ENCODE measurements around the gene ARNT2. TPM values are rescaled to one million over a fixed set of nuclear protein-coding genes. Genes with fewer than 3 reads are reported as not detected.

The ARNT2 gene
- total RNA-seq, 1 donor, result 12.7 TPM

DNA sequence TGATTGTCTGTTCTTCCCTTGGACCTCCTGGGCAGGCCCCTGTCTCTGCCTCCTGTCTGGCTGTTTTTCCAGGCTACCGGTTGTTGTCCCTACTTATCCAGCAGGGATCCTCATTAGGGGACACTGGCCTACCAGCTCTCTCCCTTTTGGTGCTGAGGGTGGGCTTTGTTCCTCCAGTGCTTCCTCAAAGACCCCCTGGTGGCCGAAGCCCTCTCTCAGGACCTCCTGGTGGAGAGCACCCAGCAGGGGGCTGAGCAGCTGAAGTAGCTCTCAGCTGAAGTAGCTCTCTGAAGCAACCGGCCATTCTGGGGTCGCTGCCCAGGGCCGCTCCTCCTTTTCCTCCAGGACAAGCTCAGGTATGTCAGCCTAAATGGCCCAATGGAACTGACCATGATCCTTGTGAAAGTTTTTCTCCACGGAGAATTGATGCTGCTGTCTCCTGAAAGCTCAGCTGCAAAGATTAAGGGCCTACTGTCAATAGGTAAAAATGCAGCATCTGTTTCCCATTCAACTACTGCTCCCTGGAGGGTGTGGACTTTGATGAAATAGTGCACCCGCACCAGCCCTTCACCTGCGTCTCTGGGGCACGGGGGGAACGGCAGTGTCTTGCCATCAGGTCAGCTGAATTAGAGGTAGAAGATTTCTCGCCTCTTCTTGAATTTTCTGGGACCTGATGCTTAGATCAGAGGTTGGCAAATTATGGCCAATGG is 27.6 kb downstream of the ARNT2 start:
- TF ChIP-seq, protein P1, sequence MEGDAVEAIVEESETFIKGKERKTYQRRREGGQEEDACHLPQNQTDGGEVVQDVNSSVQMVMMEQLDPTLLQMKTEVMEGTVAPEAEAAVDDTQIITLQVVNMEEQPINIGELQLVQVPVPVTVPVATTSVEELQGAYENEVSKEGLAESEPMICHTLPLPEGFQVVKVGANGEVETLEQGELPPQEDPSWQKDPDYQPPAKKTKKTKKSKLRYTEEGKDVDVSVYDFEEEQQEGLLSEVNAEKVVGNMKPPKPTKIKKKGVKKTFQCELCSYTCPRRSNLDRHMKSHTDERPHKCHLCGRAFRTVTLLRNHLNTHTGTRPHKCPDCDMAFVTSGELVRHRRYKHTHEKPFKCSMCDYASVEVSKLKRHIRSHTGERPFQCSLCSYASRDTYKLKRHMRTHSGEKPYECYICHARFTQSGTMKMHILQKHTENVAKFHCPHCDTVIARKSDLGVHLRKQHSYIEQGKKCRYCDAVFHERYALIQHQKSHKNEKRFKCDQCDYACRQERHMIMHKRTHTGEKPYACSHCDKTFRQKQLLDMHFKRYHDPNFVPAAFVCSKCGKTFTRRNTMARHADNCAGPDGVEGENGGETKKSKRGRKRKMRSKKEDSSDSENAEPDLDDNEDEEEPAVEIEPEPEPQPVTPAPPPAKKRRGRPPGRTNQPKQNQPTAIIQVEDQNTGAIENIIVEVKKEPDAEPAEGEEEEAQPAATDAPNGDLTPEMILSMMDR (IDR thresholded peaks at IDR 0.05; ENCODE audit: insufficient read depth, low read length), result no peak
- DNase-seq (ENCODE audit: low read depth), result no peak
- H3K4me3 ChIP-seq (ENCODE audit: low read depth, low read length), result no peak overlapping the region

DNA sequence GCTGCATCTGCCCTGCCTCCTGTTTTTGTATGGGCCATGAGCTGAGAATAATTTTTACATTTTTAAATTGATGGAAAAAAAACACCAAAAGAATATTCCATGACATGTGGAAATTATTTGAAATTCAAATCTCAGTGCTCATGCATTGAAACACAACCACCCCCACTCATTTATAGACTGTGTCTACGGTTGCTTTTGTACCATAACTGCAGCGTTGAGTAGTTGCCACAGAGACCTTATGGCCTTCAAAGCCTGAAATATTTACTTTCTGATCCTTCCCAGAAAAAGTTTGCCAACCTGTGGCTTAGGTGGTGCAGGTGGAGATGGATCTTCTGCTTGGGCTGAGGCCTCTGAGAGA is 28.1 kb downstream of the ARNT2 start:
- DNase-seq (ENCODE audit: low read depth), result no peak
- TF ChIP-seq, protein P1 (IDR thresholded peaks at IDR 0.05; ENCODE audit: insufficient read depth, low read length), result no peak
- no peak overlapping the region for H3K4me3 ChIP-seq (ENCODE audit: low read depth, low read length)

DNA sequence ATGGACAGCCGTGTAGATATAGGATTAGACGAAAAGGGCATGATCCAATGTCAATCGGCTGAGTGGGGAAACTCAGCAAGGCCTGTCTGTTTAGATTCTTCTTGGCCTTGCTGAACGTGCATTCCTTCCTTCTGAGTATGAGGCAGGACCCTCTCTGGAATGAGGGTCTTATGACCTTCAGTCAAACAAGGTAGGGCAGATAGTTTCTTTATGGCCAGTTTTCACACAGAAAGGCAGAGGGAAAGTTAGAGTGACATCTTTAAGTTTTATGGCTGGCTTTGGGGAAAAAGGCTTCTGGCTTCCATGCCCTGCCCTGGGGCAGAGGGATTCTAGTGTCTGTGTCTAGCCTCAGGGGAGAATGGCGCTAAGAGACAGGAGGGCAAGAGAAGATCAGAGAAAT is 29.7 kb downstream of the ARNT2 start:
- H3K4me3 ChIP-seq (ENCODE audit: low read depth, low read length), result no peak overlapping the region
- TF ChIP-seq, protein P1 (IDR thresholded peaks at IDR 0.05; ENCODE audit: insufficient read depth, low read length), result no peak
- no peak for DNase-seq (ENCODE audit: low read depth)

GRCh38 chr15:80434926-80435720 is 30.9 kb downstream of the ARNT2 start:
- H3K4me3 ChIP-seq (ENCODE audit: low read depth, low read length), result no peak overlapping the region
- DNase-seq (ENCODE audit: low read depth), result no peak
- TF ChIP-seq, protein P1 (IDR thresholded peaks at IDR 0.05; ENCODE audit: insufficient read depth, low read length), result no peak

DNA sequence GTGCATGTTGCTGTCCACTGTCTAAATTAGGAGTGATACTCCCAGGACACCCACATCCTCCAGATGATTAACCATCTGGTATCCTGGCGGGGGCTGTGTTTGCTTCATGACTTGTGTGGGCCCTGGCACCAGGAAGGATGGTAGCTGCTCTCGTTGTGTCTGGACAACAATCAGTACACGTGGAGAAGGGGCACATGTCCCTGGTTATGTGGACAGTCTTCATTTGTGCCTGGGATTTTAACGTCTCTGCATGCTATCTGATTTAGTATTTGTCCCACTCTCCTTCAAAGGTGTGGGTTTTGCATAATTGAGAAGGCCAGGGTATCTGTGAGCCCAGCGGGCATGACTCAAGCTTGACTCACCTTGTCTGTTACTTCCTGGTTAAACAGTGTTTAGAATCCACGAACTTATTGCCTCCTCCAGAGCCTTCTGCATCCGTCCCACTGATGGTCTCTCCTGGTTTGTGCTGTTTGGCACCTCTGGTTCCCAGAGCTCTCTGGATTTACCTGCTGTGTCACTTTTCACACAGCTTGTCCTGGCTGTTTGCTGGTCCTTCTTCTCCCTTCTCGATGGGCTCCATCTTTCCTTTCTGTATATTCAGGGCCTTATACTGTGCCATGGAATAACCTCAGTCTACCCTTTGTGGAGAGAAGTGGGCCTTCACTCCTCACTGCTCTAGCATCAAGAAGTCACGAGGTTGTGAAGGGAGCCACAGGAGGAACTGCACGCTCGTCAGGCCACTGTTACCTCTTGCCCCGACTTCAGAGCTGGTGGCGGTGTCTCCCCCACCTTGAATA is 32.5 kb downstream of the ARNT2 start:
- no peak for DNase-seq (ENCODE audit: low read depth)
- no peak overlapping the region for H3K4me3 ChIP-seq (ENCODE audit: low read depth, low read length)
- TF ChIP-seq, protein P1 (IDR thresholded peaks at IDR 0.05; ENCODE audit: insufficient read depth, low read length), result no peak

DNA sequence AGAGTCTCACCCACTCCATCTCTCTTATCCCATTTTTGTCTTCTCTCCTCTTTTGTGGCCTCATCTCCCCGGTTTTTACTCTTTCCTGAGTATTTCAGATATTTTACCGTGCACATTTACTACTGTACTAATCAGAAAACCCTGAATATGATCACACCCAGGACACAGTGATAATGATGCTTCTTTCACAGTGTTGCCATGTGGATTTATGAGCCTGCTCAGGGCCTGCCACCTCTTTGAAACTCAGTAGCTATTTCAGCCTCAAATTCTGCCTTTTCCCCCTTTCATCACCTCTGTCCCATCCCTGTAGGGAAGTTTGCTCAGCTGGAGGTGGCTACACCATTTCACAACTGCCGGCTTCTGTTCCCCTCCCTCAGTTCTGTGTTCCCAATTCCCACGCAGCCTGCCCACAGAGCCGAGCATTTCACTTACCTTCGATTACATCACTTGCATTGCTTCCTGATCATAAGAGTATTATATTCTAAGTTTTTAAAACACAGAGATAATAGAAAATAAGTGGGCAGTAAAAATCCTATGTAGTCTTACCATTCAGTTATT is 33.2 kb downstream of the ARNT2 start:
- TF ChIP-seq, protein P1 (IDR thresholded peaks at IDR 0.05; ENCODE audit: insufficient read depth, low read length), result no peak
- H3K4me3 ChIP-seq (ENCODE audit: low read depth, low read length), result no peak overlapping the region
- no peak for DNase-seq (ENCODE audit: low read depth)
